Thymus (tissue), 11 donors: ENCODE measurements around the gene CDIP1. TPM values are rescaled to one million over a fixed set of nuclear protein-coding genes. Genes with fewer than 3 reads are reported as not detected.

Source experiments
- DNase-seq, 9 donors: peaks; one replicate each; pipeline ENCODE4 v3.0.0-alpha.2; 2013; ENCODE audit warnings: low spot score in 9 of 9, low read depth in 6 of 9, missing footprints in 1 of 9
- H3K27ac ChIP-seq, 2 donors: one replicate each; pipeline ENCODE4 v1.5.1; 2013; ENCODE audit warnings: control low read depth in 1 of 2, low read depth in 1 of 2, low read length in 1 of 2, mild to moderate bottlenecking in 1 of 2, moderate library complexity in 1 of 2
- H3K27me3 ChIP-seq, 2 donors: one replicate each; pipeline ENCODE4 v1.5.1; 2013; ENCODE audit warnings: low read length in 1 of 2; ENCODE audit not compliant: control insufficient read depth in 2 of 2, insufficient read depth in 1 of 2
- H3K36me3 ChIP-seq, 2 donors: one replicate each; pipeline ENCODE4 v1.5.1; 2013; ENCODE audit warnings: low read length in 1 of 2, mild to moderate bottlenecking in 1 of 2, moderate library complexity in 1 of 2; ENCODE audit not compliant: control insufficient read depth in 2 of 2, insufficient read depth in 2 of 2
- H3K4me1 ChIP-seq, 2 donors: one replicate each; pipeline ENCODE4 v1.5.1; 2013; ENCODE audit warnings: low read length in 2 of 2; ENCODE audit not compliant: control insufficient read depth in 2 of 2, insufficient read depth in 2 of 2
- H3K4me3 ChIP-seq, 2 donors: one replicate each; pipeline ENCODE4 v1.5.1; 2013; ENCODE audit warnings: low read length in 2 of 2, control low read depth in 1 of 2, mild to moderate bottlenecking in 1 of 2
- H3K9me3 ChIP-seq, 2 donors: one replicate each; pipeline ENCODE4 v1.5.1; 2013; ENCODE audit warnings: low read length in 1 of 2, mild to moderate bottlenecking in 1 of 2; ENCODE audit not compliant: control insufficient read depth in 2 of 2, insufficient read depth in 1 of 2
- WGBS: extraction: QIAGEN DNeasy Blood & Tissue Kit; methylation state at CpG from one replicate; pipeline ENCODE4 v1.1.7; 2013; 5-methylcytosine and 5-hydroxymethylcytosine counted together
- polyA plus RNA-seq: library from polyadenylated mRNA; stranded (reverse); fragments of 200-250 nt; gene quantifications from one replicate; pipeline ENCODE4 v1.2.3, GENCODE V29; 2013
- total RNA-seq: library from RNA; stranded (reverse); fragments of 120-200 nt; gene quantifications from one replicate; pipeline ENCODE4 v1.2.4, GENCODE V29; 2013
- donor health status: healthy.

CDIP1 gene
- total and polyA plus RNA-seq, 2 donors = 15.7 to 24.9 TPM

DNA sequence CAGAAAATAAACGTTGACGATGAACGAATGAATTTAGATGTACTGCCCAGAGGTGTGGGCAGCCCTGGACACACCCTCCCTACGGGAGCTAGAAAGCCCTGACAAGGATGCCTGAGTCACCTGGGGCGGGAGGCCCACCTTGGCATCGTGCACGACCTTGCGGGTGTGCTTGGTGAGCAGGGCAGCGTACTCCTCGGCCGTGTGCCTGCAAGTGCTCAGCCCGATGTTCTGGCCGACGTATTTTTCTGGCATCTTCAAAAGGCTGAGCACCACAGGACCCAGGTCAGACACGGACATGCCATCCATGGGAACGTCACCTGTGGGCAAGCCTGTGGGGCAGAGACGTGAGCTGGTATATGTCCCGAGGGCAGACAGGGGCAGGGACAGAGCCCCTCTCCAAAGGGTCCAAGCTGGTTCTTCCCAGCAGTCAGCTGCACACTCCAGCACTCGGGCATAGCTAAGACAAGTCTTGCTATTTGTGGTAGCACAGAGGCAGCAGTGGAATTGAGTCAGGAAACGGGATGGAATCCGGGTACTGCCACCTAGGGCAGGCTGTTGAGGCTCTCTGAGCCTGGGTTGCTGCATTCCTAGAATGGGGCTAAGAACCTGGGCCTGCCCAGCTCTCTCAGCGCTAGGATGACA, 74.9 kb downstream of the CDIP1 start:
- Histone ChIP-seq H3K4me1 (no peaks in the 10 kb centered on the region), H3K9me3 (no peaks in the 10 kb centered on the region), H3K36me3 (peaks cover 46 to 69% of the 10 kb centered on the region in 2 donors), H3K27me3 (no peaks in the 10 kb centered on the region), H3K4me3 (no peak overlapping the region), H3K27ac (no peak overlapping the region)
- DNase-seq = no peak
- 95% methylated on average over 22 of the region's 22 CpGs for WGBS

DNA sequence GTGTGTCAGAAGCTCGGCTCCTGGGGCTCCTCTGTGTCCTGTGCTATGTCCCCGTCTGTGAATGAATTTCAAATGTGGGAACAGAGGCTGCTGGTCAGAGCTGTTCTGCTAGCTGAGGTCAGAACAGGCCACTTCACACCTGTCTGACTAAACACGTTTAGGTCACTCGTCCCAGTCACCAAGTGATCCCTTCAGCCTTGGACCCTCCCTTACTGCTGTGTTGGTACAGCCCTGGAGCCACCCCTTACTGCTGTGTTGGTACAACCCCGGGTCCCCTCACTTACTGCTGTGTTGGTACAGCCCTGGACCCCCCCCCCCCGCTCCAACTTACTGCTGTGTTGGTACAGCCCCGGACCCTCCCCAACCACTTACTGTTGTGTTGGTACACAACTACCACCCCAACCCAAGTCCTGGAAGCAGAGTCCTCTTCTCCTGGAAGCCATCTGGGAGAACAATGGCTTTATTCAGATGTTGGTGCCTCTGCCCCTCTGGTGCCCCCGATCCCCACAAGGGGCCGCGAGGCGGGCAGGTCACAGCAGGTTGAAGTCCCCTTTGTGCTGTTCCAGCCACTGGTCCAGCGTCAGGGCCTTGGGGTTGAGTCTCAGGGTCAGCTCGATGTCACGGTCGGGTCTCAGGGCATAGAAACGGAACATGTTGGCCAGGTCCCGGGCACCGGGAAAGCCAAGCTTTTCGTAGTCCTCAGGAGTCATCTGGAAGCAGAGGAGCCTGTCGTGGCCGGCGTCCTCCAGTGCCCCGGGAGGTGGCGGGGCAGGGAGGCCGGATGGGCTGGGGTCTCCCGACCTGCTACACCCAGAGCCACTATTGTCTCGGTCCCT, 77.1 kb downstream of the CDIP1 start:
- Histone ChIP-seq H3K36me3 (peaks cover 43 to 59% of the 10 kb centered on the region in 2 donors), H3K27ac (no peak overlapping the region), H3K4me3 (no peak overlapping the region), H3K4me1 (no peaks in the 10 kb centered on the region), H3K9me3 (no peaks in the 10 kb centered on the region), H3K27me3 (no peaks in the 10 kb centered on the region)
- DNase-seq = no peak
- WGBS = 96% methylated on average over 27 of the region's 27 CpGs

DNA sequence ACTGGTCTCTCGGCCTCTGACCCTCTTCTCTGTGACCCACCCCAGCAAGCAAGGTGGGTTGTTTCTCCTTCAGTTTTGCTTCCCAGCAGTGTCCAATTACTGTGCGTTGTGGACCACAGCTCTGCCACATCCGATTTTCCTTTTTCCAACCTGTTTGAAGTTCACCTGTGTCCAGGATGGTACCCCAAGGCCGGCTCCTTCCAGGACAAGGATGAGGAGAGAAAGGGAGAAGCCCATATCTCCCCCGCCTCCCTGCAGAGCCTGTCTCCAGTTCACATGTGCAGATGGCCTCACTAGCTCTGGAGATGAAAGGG, 77.7 kb downstream of the CDIP1 start:
- no peak overlapping the region for H3K27ac ChIP-seq
- no peak overlapping the region for H3K4me3 ChIP-seq
- DNase-seq = no peak
- 95% methylated on average over 5 of the region's 5 CpGs for WGBS
- H3K27me3 ChIP-seq = no peaks in the 10 kb centered on the region
- peaks cover 43 to 57% of the 10 kb centered on the region in 2 donors for H3K36me3 ChIP-seq
- H3K9me3 ChIP-seq = no peaks in the 10 kb centered on the region
- H3K4me1 ChIP-seq = no peaks in the 10 kb centered on the region

Other genes starting within 250 kb of the CDIP1 start
- 0.85 TPM for gene GLIS2, start 222.7 kb downstream of the CDIP1 start, total RNA-seq
- 3.0 TPM for gene GLIS2, start 222.7 kb downstream of the CDIP1 start, polyA plus RNA-seq
- 33.2 TPM for gene PAM16, start 187.5 kb downstream of the CDIP1 start, total RNA-seq
- 86.9 TPM for gene PAM16, start 187.5 kb downstream of the CDIP1 start, polyA plus RNA-seq
- gene VASN, start 166.9 kb downstream of the CDIP1 start, total RNA-seq = 1.2 TPM
- gene VASN, start 166.9 kb downstream of the CDIP1 start, polyA plus RNA-seq = 3.6 TPM
- gene CORO7, start 122.2 kb downstream of the CDIP1 start, total RNA-seq = 21.6 TPM
- gene CORO7, start 122.2 kb downstream of the CDIP1 start, polyA plus RNA-seq = 63.7 TPM
- 25.8 TPM for gene DNAJA3, start 112.9 kb downstream of the CDIP1 start, total RNA-seq
- 28.4 TPM for gene DNAJA3, start 112.9 kb downstream of the CDIP1 start, polyA plus RNA-seq
- gene NMRAL1, start 64.1 kb downstream of the CDIP1 start, total RNA-seq = 57.4 TPM
- gene NMRAL1, start 64.1 kb downstream of the CDIP1 start, polyA plus RNA-seq = 44.9 TPM
- 54.0 TPM for gene HMOX2, start 62.4 kb downstream of the CDIP1 start, total RNA-seq
- 38.3 TPM for gene HMOX2, start 62.4 kb downstream of the CDIP1 start, polyA plus RNA-seq
- 0.05 TPM for gene C16orf96, start 17.6 kb upstream of the CDIP1 start, total RNA-seq
- gene C16orf96, start 17.6 kb upstream of the CDIP1 start, polyA plus RNA-seq = 0.05 TPM
- gene UBALD1, start 76.1 kb upstream of the CDIP1 start, total RNA-seq = 5.9 TPM
- gene UBALD1, start 76.1 kb upstream of the CDIP1 start, polyA plus RNA-seq = 20.4 TPM
- 8.4 TPM for gene MGRN1, start 86.1 kb upstream of the CDIP1 start, total RNA-seq
- gene MGRN1, start 86.1 kb upstream of the CDIP1 start, polyA plus RNA-seq = 16.0 TPM
- gene NUDT16L1, start 154.8 kb upstream of the CDIP1 start, total RNA-seq = 35.4 TPM
- gene NUDT16L1, start 154.8 kb upstream of the CDIP1 start, polyA plus RNA-seq = 37.1 TPM
- 9.8 TPM for gene ANKS3, start 195.5 kb upstream of the CDIP1 start, total RNA-seq
- 34.0 TPM for gene ANKS3, start 195.5 kb upstream of the CDIP1 start, polyA plus RNA-seq
- 0.38 TPM for gene DNAAF8, start 195.8 kb upstream of the CDIP1 start, total RNA-seq
- gene DNAAF8, start 195.8 kb upstream of the CDIP1 start, polyA plus RNA-seq = 1.1 TPM
- 7.7 TPM for gene ZNF500, start 228.4 kb upstream of the CDIP1 start, total RNA-seq
- 13.8 TPM for gene ZNF500, start 228.4 kb upstream of the CDIP1 start, polyA plus RNA-seq
- gene SEPTIN12, start 249.6 kb upstream of the CDIP1 start, total RNA-seq = not detected
- gene SEPTIN12, start 249.6 kb upstream of the CDIP1 start, polyA plus RNA-seq = 0.14 TPM